Measurements from ENCODE around the gene WDR41.

DNA sequence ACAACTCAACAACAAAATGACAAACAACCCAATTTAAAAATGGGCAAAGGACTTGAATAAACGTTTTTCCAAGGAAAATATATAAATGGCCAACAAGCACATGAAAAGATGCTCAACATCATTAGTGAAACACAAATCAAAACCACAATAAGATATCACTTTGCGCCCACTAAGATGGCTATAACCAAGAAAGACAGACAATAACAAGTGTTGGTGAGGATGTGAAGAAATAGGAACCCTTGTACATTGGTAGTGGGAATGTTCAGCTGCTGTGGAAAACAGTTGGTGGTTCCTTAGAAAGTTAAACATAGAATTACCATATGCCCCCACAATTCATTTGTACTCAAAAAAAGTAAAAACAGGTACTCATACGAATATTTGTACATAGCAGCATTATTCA lies 39.2 kb upstream of the WDR41 start:
- TF ChIP-seq, protein P1, sequence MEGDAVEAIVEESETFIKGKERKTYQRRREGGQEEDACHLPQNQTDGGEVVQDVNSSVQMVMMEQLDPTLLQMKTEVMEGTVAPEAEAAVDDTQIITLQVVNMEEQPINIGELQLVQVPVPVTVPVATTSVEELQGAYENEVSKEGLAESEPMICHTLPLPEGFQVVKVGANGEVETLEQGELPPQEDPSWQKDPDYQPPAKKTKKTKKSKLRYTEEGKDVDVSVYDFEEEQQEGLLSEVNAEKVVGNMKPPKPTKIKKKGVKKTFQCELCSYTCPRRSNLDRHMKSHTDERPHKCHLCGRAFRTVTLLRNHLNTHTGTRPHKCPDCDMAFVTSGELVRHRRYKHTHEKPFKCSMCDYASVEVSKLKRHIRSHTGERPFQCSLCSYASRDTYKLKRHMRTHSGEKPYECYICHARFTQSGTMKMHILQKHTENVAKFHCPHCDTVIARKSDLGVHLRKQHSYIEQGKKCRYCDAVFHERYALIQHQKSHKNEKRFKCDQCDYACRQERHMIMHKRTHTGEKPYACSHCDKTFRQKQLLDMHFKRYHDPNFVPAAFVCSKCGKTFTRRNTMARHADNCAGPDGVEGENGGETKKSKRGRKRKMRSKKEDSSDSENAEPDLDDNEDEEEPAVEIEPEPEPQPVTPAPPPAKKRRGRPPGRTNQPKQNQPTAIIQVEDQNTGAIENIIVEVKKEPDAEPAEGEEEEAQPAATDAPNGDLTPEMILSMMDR (IDR thresholded peaks at IDR 0.05): no peak
- TF ChIP-seq POLR2A (IDR thresholded peaks at IDR 0.05): no peak
